ENCODE data around the gene C19orf73. TPM values are rescaled to one million over a fixed set of nuclear protein-coding genes. Genes with fewer than 3 reads are reported as not detected.

The C19orf73 gene
- 0.86 TPM in 1 of 2 replicates, not detected in the other for total RNA-seq (2014; rRNA removed; shearing (Covaris generic))
- 1.0 and 1.4 TPM in 2 replicates for polyA plus RNA-seq (2016; fragmentation: Nextera tagmentation; extraction: Ambion mirVana)

GRCh38 chr19:49118565-49119410 lies at the start of gene C19orf73:
Gene C19orf73 (minus strand): TSS chr19:49119143. CDS start chr19:49119022, 121 bp downstream.
- DNase-seq, result peak; percentile 98
- in situ Hi-C loops (cut with MboI), result no loop called here
- H3K9me2 ChIP-seq (ENCODE audit: insufficient read depth), result no peaks in the 10 kb centered on the region
- H4K20me1 ChIP-seq (ENCODE audit: insufficient read depth), result no peaks in the 10 kb centered on the region
- H3K79me2 ChIP-seq (ENCODE audit: insufficient read depth), result no peaks in the 10 kb centered on the region
- peak within 1 kb of the TSS; percentile 92 for H2AFZ ChIP-seq
- H3K36me3 ChIP-seq (ENCODE audit: low read depth), result no peaks in the 10 kb centered on the region
- peaks cover 7% of the 10 kb centered on the region for H3K4me1 ChIP-seq (ENCODE audit: insufficient read depth)
- H3K9ac ChIP-seq, result peak within 1 kb of the TSS; percentile 84
- H3K4me2 ChIP-seq (ENCODE audit: unreplicated experiment), result peak within 1 kb of the TSS; percentile 94
- H3K27me3 ChIP-seq (replicated peaks; ENCODE audit: insufficient read depth), result no peaks in the 10 kb centered on the region
- H3K4me3 ChIP-seq, result peak within 1 kb of the TSS; percentile 80
- no peaks in the 10 kb centered on the region; the same call in 1 of the 2 replicates for H3F3A ChIP-seq (ENCODE audit: insufficient read depth)
- peak within 1 kb of the TSS; percentile 74 for H3K27ac ChIP-seq
- no peaks in the 10 kb centered on the region for H3K9me3 ChIP-seq (ENCODE audit: low read depth)
- 1% methylated on average over 45 to 84 of the region's 85 CpGs for WGBS, 2 experiments (ENCODE audit: low coverage in 1 of 2, low lambda C conversion rate in 2 of 2, missing lambda C conversion rate in 2 of 2)
- no peak for TF ChIP-seq EZH2 (IDR thresholded peaks at IDR 0.05; ENCODE audit: insufficient read depth, poor library complexity, severe bottlenecking)
- no peak for TF ChIP-seq EZH2phosphoT487 (IDR thresholded peaks at IDR 0.05; ENCODE audit: insufficient read depth, low read depth)

- Histone ChIP-seq H3F3A (ENCODE audit: insufficient read depth) (no peaks in the 10 kb centered on the region), H2AFZ (no peak overlapping the region), H3K27me3 (replicated peaks; ENCODE audit: insufficient read depth) (no peaks in the 10 kb centered on the region), H3K4me3 (no peak overlapping the region), H3K79me2 (ENCODE audit: insufficient read depth) (no peaks in the 10 kb centered on the region), H3K36me3 (ENCODE audit: low read depth) (peaks cover 13% of the 10 kb centered on the region; the same call in 1 of the 2 replicates), H3K9me3 (ENCODE audit: low read depth) (no peaks in the 10 kb centered on the region), H4K20me1 (ENCODE audit: insufficient read depth) (no peaks in the 10 kb centered on the region), H3K9me2 (ENCODE audit: insufficient read depth) (no peaks in the 10 kb centered on the region), H3K4me1 (ENCODE audit: insufficient read depth) (no peaks in the 10 kb centered on the region), H3K4me2 (ENCODE audit: unreplicated experiment) (no peak overlapping the region), H3K9ac (no peak overlapping the region), H3K27ac (no peak overlapping the region)
- TF ChIP-seq EZH2 (IDR thresholded peaks at IDR 0.05; ENCODE audit: insufficient read depth, poor library complexity, severe bottlenecking), result no peak
- TF ChIP-seq EZH2phosphoT487 (IDR thresholded peaks at IDR 0.05; ENCODE audit: insufficient read depth, low read depth), result no peak
- 93 to 95% methylated on average over 23 of the region's 23 CpGs for WGBS, 2 experiments (ENCODE audit: low coverage in 1 of 2, low lambda C conversion rate in 2 of 2, missing lambda C conversion rate in 2 of 2)
- DNase-seq, result no peak
- in situ Hi-C loops (cut with MboI), result no loop called here
Measured at GRCh38 chr19:49168421-49168820, 49.5 kb upstream of the C19orf73 start.

DNA sequence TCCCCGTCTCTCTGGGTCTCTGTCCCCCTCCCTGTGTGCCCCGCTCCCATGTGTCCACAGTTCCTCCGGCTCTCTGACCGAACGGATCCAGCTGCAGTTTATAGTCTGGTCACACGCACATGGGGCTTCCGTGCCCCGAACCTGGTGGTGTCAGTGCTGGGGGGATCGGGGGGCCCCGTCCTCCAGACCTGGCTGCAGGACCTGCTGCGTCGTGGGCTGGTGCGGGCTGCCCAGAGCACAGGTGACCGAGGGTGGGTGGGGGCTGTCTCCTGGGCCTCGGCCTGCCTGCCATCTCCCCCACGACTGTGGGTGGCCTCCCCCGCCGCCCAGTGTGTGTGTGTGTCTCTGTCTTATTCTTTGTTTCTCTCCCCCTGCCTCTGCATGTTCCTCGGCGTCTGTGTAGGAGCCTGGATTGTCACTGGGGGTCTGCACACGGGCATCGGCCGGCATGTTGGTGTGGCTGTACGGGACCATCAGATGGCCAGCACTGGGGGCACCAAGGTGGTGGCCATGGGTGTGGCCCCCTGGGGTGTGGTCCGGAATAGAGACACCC lies 49.0 kb upstream of the C19orf73 start:
- Histone ChIP-seq H3K4me3 (no peak overlapping the region), H3F3A (ENCODE audit: insufficient read depth) (no peaks in the 10 kb centered on the region), H3K9me3 (ENCODE audit: low read depth) (no peaks in the 10 kb centered on the region), H3K4me2 (ENCODE audit: unreplicated experiment) (no peak overlapping the region), H3K79me2 (ENCODE audit: insufficient read depth) (no peaks in the 10 kb centered on the region), H3K27me3 (replicated peaks; ENCODE audit: insufficient read depth) (no peaks in the 10 kb centered on the region), H3K9me2 (ENCODE audit: insufficient read depth) (no peaks in the 10 kb centered on the region), H2AFZ (no peak overlapping the region), H4K20me1 (ENCODE audit: insufficient read depth) (no peaks in the 10 kb centered on the region), H3K27ac (no peak overlapping the region), H3K9ac (no peak overlapping the region), H3K4me1 (ENCODE audit: insufficient read depth) (no peaks in the 10 kb centered on the region), H3K36me3 (ENCODE audit: low read depth) (peaks cover 13% of the 10 kb centered on the region; the same call in 1 of the 2 replicates)
- no peak for DNase-seq
- in situ Hi-C loops (cut with MboI), result no loop called here
- WGBS, 2 experiments (ENCODE audit: low coverage in 1 of 2, low lambda C conversion rate in 2 of 2, missing lambda C conversion rate in 2 of 2), result 93 to 95% methylated on average over 21 to 25 of the region's 25 CpGs
- TF ChIP-seq EZH2 (IDR thresholded peaks at IDR 0.05; ENCODE audit: insufficient read depth, poor library complexity, severe bottlenecking), result no peak
- TF ChIP-seq EZH2phosphoT487 (IDR thresholded peaks at IDR 0.05; ENCODE audit: insufficient read depth, low read depth), result no peak

GRCh38 chr19:49165865-49166301 lies 46.9 kb upstream of the C19orf73 start:
- Histone ChIP-seq H3F3A (ENCODE audit: insufficient read depth) (no peaks in the 10 kb centered on the region), H3K27me3 (replicated peaks; ENCODE audit: insufficient read depth) (no peaks in the 10 kb centered on the region), H4K20me1 (ENCODE audit: insufficient read depth) (no peaks in the 10 kb centered on the region), H2AFZ (no peak overlapping the region), H3K9me2 (ENCODE audit: insufficient read depth) (no peaks in the 10 kb centered on the region), H3K4me2 (ENCODE audit: unreplicated experiment) (no peak overlapping the region), H3K36me3 (ENCODE audit: low read depth) (0 out of 2 replicates have a peak, but pooled peaks cover 5% of the 10 kb centered on the region), H3K9me3 (ENCODE audit: low read depth) (no peaks in the 10 kb centered on the region), H3K4me1 (ENCODE audit: insufficient read depth) (no peaks in the 10 kb centered on the region), H3K9ac (no peak overlapping the region), H3K27ac (no peak overlapping the region), H3K79me2 (ENCODE audit: insufficient read depth) (no peaks in the 10 kb centered on the region), H3K4me3 (no peak overlapping the region)
- in situ Hi-C loops (cut with MboI), result no loop called here
- DNase-seq, result no peak
- TF ChIP-seq EZH2 (IDR thresholded peaks at IDR 0.05; ENCODE audit: insufficient read depth, poor library complexity, severe bottlenecking) (no peak), EZH2phosphoT487 (IDR thresholded peaks at IDR 0.05; ENCODE audit: insufficient read depth, low read depth) (no peak)
- WGBS, 2 experiments (ENCODE audit: low coverage in 1 of 2, low lambda C conversion rate in 2 of 2, missing lambda C conversion rate in 2 of 2), result 70 to 78% methylated on average over 7 to 30 of the region's 30 CpGs
